Fibroblast of the aortic adventitia (primary cell): Measurements from ENCODE around the gene UVSSA. TPM values are rescaled to one million over a fixed set of nuclear protein-coding genes. Genes with fewer than 3 reads are reported as not detected.

Experiments used
- DNase-seq: peaks from one replicate; pipeline ENCODE4 v3.0.0-alpha.2; 2010; ENCODE audit warnings: low read depth
- H3K4me3 ChIP-seq: 2 replicates; pipeline ENCODE4 v1.5.1; 2011; ENCODE audit warnings: low read depth, mild to moderate bottlenecking, control low read depth, low read length, moderate library complexity
- total RNA-seq: library from RNA; depleted of rRNA; stranded (reverse); fragments of >200 nt; gene quantifications from 2 replicates; pipeline ENCODE4 v1.2.3, GENCODE V29; 2012; ENCODE audit warnings: low replicate concordance
- TF ChIP-seq, protein P1 (sequence below): IDR thresholded peaks from 2 replicates; pipeline ENCODE4 v1.5.1; 2011; ENCODE audit warnings: mild to moderate bottlenecking, low read length, control low read depth, inconsistent platforms; ENCODE audit not compliant: insufficient read depth

The UVSSA gene
- total RNA-seq, 1 donor = 8.7 TPM

DNA sequence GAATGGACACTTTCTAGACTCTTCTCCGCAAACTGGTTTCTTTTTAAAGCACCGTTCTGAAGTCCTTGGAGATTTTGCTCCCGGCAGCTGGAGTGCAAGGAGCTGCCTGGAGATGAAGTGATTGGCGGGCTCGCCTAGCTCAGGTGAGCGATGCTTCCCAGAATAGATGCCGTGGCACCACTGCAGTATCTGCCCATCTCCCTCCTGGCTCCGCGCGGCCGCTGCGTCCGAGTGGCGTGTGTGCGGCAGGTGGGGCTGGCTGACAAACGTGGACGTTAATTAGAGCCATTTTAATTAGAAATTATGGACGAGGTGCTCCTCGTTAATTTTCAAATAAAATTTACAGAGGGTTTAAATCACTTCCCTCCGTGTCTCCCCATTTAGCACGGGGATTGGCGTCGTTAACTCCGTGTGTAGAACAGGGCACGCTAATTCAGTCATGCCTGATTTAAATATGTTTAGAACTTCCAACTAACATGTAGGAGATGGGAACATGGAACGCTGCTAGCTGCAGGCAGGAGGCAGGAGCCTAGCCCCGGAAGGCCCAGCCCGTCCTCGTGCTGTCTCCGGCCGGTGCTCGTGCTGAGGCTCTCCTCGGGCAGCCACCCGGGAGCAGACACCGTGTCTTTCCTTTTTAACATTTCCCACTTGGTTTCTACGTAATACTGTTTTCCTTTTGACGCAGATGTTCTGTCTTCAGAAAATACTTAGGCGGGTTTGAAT, 11.6 kb downstream of the UVSSA start:
- no peak for DNase-seq
- TF ChIP-seq, protein P1, sequence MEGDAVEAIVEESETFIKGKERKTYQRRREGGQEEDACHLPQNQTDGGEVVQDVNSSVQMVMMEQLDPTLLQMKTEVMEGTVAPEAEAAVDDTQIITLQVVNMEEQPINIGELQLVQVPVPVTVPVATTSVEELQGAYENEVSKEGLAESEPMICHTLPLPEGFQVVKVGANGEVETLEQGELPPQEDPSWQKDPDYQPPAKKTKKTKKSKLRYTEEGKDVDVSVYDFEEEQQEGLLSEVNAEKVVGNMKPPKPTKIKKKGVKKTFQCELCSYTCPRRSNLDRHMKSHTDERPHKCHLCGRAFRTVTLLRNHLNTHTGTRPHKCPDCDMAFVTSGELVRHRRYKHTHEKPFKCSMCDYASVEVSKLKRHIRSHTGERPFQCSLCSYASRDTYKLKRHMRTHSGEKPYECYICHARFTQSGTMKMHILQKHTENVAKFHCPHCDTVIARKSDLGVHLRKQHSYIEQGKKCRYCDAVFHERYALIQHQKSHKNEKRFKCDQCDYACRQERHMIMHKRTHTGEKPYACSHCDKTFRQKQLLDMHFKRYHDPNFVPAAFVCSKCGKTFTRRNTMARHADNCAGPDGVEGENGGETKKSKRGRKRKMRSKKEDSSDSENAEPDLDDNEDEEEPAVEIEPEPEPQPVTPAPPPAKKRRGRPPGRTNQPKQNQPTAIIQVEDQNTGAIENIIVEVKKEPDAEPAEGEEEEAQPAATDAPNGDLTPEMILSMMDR = no peak
- H3K4me3 ChIP-seq = no peak overlapping the region

- TF ChIP-seq, protein P1 = no peak
- DNase-seq = no peak
- no peak overlapping the region for H3K4me3 ChIP-seq
Observed at GRCh38 chr4:1359144-1359501, 12.1 kb downstream of the UVSSA start.

GRCh38 chr4:1359976-1360375, 13.0 kb downstream of the UVSSA start:
- TF ChIP-seq, protein P1 = no peak
- no peak overlapping the region for H3K4me3 ChIP-seq
- no peak for DNase-seq

DNA sequence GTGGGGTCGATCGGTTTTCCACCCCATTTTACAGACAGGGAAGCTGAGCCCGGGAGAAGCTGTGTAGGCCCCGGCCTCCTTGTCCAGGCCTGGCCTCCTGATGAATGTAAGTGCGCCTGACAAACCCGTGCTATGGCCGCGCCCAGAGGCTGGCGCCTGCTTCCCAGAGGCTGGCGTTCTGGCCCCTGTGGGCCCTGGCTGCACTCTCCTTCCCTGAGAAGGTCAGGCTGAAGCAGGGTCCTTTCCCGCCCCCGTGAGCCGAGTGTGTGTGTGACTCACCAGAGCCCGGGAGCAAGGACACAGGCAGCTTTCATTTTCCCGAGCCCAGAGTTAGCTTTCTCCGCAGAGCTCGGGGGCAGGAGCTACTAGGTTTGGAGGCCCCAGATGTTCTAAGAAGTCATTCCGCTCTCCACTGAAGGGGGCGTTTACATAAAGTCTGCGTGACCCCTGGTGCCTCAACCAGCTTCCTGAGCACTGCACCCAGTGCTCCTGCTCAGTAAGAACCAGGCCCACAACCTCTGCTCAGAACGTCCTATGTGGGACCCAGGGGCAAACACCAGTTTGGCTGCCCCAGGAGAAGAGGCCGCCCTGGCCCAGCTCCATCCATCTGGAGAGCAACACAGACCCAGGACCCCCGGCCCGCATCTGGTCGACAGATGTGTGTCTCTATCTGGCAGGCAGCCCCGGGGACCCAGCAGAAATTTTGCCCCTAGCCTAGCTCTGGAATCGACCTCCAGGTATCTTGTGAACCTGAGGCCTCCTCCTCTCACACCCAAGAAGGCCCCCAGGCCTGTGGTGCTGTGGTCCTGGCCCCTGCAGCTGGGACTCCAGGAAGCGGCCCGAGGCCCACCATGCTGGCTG, 13.6 kb downstream of the UVSSA start:
- DNase-seq = no peak
- H3K4me3 ChIP-seq = no peak overlapping the region
- TF ChIP-seq, protein P1 = no peak

GRCh38 chr4:1361431-1361830, 14.4 kb downstream of the UVSSA start:
- DNase-seq = no peak
- H3K4me3 ChIP-seq = no peak overlapping the region
- TF ChIP-seq, protein P1 = no peak

DNA sequence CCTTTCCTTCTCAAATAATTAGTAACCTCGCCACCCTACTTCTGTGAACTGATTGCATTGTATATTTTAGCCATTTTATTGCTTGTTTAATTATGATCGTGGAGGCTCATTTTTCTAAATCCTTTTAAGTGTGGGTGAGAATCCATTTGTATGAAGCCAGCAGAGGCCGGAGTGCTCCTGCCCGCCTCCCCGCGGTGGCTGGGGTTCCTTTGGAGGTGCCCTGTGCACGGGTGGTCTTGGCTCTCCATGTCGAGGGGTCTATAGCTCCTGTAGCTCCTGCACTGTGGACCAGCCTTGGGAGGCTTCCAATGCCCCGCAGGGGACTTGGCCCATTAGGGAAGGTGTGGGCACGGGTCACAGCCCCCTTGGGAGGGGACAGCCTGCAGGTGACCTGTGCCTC, 15.0 kb downstream of the UVSSA start:
- no peak overlapping the region for H3K4me3 ChIP-seq
- no peak for DNase-seq

More for the DNA sequence above, 15.0 kb downstream of the UVSSA start:
- TF ChIP-seq, protein P1 = no peak
